ENCODE results near the gene RANBP2.
A peak's percentile ranks its signal among the peaks of the same experiment; 100 is the strongest.

The RANBP2 gene

DNA sequence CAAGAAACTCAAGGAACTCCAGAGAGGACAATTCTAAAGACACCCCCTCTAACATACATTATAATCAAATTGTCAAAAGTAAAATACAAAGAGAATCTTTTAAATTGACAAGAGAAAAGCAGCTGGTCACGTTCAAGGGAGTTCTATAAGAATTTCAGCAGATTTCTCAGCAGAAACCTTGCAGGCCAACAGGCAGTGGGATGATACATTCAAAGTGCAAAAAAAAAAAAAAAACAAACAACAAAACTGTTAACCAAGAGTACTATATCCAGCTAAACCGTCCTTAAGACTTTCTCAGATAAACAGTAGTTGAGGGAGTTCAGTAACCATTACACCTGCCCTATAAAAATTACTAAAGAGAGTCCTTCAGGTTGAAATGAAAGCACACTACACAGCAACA lies 101.2 kb downstream of the RANBP2 start:
- TF ChIP-seq POLR2A (IDR thresholded peaks at IDR 0.05; ENCODE audit: low read length) = no peak
- TF ChIP-seq GATA1 (IDR thresholded peaks at IDR 0.05; ENCODE audit: low read depth, low read length) = no peak
- peak in 1 of 2 experiments; percentile 9 for DNase-seq

DNA sequence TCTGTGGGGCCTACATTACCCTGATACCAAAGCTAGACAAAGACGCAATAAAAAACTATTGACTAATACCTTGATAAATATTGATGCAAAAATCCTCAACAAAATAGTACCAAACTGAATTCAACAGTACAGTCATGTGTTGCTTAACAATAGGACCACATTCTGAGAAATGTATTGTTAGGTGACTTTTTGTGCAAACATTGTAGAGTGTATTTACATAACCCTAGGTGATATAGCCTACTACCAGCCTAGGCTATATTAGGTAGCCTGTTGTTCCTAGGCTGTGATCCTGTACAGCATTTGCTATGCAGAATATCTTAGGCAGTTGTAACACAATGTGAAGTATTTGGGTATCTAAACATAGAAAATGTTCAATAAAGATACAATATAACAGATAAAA lies 104.0 kb downstream of the RANBP2 start:
- no peak for DNase-seq
- no peak for TF ChIP-seq POLR2A (IDR thresholded peaks at IDR 0.05; ENCODE audit: low read length)
- TF ChIP-seq GATA1 (IDR thresholded peaks at IDR 0.05; ENCODE audit: low read depth, low read length) = no peak

DNA sequence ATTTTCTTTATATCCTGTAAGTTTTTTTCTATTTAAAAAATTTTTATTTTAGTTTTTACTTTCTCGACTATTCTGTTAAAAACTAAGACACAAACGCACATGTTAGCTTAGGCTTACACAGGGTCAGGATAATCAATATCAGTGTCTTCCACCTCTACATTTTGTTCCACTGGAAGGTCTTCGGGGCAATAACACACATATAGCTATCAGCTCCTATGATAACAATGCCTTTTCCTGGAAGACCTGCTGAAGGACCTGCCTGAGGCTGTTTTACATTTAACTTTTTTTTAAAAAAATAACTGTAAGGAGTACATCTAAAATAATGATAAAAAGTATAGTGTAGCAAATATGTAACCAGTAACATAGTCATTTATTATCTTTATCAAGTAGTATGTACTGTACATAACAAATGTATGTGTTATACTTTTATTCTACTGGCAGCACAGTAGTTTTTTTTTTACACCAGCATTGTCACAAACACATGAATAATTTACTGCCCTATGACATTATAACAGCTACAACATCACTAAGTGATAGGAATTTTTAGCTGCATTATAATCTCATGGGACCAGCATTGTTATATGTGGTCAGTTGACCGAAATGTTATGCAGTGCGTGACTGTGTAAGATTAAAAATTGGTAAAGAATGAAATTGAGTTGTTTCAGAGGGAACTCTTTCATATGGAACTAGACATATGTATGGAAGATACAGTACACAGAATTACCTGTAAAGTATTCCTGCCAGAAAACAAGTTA lies 105.2 kb downstream of the RANBP2 start:
- DNase-seq = peak; percentile 28 to 39

DNA sequence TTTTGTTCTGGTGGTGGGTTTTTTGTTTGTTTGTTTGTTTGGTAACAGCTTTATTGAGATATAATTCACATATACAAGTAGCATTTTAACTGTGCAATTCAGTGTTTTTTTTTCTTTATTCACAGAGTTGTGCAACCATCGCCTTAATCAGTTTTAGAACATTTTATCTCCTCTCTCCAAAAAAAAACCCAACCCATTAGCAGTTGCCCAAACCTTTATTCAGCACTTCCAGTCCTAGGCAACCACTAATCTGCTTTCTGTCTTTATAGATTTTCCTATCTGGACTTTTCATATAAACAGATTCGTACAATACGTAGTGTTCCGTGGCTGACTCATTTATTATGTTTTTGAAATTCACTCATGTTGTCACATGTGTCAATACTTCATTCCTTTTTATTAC lies 106.0 kb downstream of the RANBP2 start:
- DNase-seq = peak; percentile 37 to 73
- TF ChIP-seq GATA1 (IDR thresholded peaks at IDR 0.05; ENCODE audit: low read depth, low read length) (no peak), POLR2A (IDR thresholded peaks at IDR 0.05; ENCODE audit: low read length) (no peak)

More for the DNA sequence above, 105.2 kb downstream of the RANBP2 start:
- TF ChIP-seq POLR2A (IDR thresholded peaks at IDR 0.05; ENCODE audit: low read length) (no peak), GATA1 (IDR thresholded peaks at IDR 0.05; ENCODE audit: low read depth, low read length) (no peak)

DNA sequence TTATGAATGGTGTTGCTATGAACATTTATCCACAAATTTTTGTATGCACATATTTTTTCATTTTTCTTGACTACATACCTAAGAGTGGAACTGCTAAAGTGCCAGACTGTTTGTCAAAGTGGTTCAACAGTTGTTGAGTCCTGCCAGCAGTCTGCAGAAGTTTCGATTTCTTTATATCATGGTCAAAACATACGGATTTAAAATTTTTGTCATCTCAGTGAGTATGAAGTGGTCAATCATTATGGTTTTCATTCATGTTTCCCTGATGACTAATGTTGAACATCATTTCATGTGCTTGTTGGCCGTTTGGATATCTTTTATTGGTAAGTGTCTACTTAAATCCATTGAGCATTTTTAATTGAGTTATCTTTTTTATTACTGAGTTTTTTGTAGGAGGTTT lies 106.5 kb downstream of the RANBP2 start:
- no peak for DNase-seq
- TF ChIP-seq POLR2A (IDR thresholded peaks at IDR 0.05; ENCODE audit: low read length) (no peak), GATA1 (IDR thresholded peaks at IDR 0.05; ENCODE audit: low read depth, low read length) (no peak)

DNA sequence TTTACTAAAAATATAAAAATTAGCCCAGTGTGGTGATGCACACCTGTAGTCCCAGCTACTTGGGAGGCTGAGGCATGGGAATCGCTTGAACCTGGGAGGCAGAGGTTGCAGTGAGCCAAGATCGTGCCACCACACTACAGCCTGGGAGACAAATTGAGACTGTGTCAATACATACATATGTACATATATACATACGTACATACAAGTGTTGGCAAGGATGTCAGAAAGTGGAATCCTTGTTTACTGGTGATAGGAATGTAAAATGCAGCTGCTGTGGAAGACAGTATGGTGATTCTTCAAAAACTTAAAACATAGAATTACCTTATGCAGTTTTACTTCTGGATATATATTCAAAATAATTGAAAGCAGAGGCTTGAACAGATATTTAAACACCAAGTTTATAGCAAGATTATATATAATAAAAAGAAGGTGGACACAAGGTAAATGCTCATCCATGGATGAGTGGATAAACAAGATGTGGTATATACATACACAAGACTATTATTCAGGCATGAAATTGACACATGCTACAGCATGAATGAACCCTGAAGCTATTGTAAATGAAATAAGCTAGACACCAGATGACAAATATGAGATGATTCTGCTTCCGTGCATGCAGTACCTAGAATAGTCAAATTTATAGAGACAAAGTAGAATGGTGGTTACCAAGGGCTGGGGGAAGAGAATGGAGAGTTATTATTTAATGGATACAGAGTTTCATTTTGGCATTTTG lies 110.5 kb downstream of the RANBP2 start:
- no peak for DNase-seq
- TF ChIP-seq GATA1 (IDR thresholded peaks at IDR 0.05; ENCODE audit: low read depth, low read length) (no peak), POLR2A (IDR thresholded peaks at IDR 0.05; ENCODE audit: low read length) (no peak)

DNA sequence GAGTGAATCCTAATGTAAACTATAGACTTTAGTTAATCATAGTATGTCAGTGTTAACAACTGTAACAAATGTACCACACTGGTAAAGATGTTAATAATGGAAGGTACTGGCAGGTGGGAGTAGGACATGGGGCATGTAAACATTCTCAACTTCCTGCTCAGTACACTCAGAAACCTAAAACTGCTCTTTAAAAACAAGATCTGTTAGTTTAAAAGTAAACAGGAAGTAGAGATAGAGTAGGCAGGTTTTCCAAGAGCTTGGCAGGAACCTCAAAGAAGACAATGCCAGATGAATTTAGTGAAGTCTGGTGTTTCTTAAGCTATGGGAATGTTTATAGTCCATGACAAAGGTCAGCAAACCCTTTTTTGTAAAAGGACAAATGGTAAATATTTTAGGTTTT lies 113.9 kb downstream of the RANBP2 start:
- DNase-seq = no peak
- TF ChIP-seq POLR2A (IDR thresholded peaks at IDR 0.05; ENCODE audit: low read length) (no peak), GATA1 (IDR thresholded peaks at IDR 0.05; ENCODE audit: low read depth, low read length) (no peak)

DNA sequence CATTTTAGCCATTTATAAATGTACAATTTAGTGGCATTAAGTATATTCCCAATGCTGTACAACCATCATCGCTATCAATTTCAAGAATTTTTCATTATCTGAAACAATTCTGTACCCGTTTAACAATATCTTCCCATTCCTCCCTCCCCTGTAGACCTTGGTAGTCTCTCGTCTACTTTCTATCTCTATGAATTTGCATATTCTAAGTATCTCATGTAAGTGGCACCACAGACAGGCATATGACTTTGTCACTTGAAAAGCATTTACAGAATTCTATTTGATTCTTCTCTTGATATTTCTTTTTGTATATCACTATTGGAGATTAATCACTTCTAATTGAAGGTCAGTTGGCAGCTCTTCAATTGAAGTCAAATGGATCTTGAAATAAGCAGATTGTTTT lies 115.3 kb downstream of the RANBP2 start:
- DNase-seq = no peak
- no peak for TF ChIP-seq GATA1 (IDR thresholded peaks at IDR 0.05; ENCODE audit: low read depth, low read length)
- no peak for TF ChIP-seq POLR2A (IDR thresholded peaks at IDR 0.05; ENCODE audit: low read length)

DNA sequence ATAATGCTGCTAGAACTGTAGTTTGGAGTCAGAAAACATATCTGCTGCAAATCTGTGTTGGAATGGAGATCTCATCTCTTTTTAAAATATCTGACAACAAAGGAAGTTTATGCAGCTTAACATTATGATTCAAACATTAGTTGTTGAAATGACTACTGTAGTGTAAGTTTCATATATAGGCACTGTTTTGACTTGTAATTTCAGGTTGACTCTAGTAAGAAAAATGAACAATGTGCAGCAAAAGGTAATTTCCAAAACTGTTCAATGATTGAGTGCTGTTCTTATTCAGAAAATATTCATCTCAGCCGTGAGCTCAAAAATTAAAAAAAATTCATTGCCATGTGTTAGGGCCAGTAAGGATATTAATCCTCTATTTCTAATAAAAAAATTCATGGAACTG lies 115.8 kb downstream of the RANBP2 start:
- no peak for DNase-seq
- TF ChIP-seq GATA1 (IDR thresholded peaks at IDR 0.05; ENCODE audit: low read depth, low read length) (no peak), POLR2A (IDR thresholded peaks at IDR 0.05; ENCODE audit: low read length) (no peak)

All from erythroblast (primary cell).